SK-N-SH (cell line): ENCODE measurements around the gene RET. TPM values are rescaled to one million over a fixed set of nuclear protein-coding genes. Genes with fewer than 3 reads are reported as not detected.

ENCODE experiments used
- CTCF ChIA-PET: fragments of 300-600, 350-600 bp; formaldehyde crosslinking; extraction: SDS; loops from one replicate; lab custom pipeline; 2021; lab: Yijun Ruan, JAX
- POLR2A ChIA-PET: fragments of 350-600 bp; sonication (Branson Sonifier 250); formaldehyde crosslinking; extraction: SDS; loops from one replicate; lab custom pipeline; 2020; ENCODE audit warnings: antibody characterized with exemption, inconsistent platforms; lab: Yijun Ruan, JAX
- DNase-seq: peaks from one replicate; pipeline ENCODE4 v3.0.0; 2012
- H2AFZ ChIP-seq: fragments of 200-600 bp; sonication (generic); 2 replicates; pipeline ENCODE4 v1.8.1; 2016; ENCODE audit warnings: antibody characterized with exemption, mild to moderate bottlenecking, low read depth
- H3F3A ChIP-seq: fragments of 200-600 bp; sonication (generic); replicated peaks from 2 replicates; pipeline ENCODE3; 2016; ENCODE audit warnings: antibody characterized with exemption, mild to moderate bottlenecking; ENCODE audit not compliant: insufficient read depth
- H3K27ac ChIP-seq, 2 experiments: fragments of 200-500 bp in 1 of 2; fragments of 200-600 bp in 1 of 2; sonication (Bioruptor generic) in 1 of 2; sonication (generic), shearing (Covaris generic) in 1 of 2; 2 replicates each; pipeline versions ENCODE4 v1.5.1 to v1.6.1; 2014 to 2016; ENCODE audit warnings: low read depth in 2 of 2, inconsistent platforms in 1 of 2, low read length in 1 of 2, mild to moderate bottlenecking in 1 of 2, mixed read lengths in 1 of 2
- H3K27me3 ChIP-seq: fragments of 200-600 bp; sonication (generic), shearing (Covaris generic); 2 replicates; pipeline ENCODE4 v1.6.1; 2016; ENCODE audit warnings: mixed run types; ENCODE audit not compliant: insufficient read depth
- H3K36me3 ChIP-seq, 2 experiments: fragments of 200-500 bp in 1 of 2; fragments of 200-600 bp in 1 of 2; sonication (Bioruptor generic) in 1 of 2; sonication (generic) in 1 of 2; replicated peaks in 1 of 2; 2 replicates each; pipeline versions ENCODE3 to v1.5.1; 2014 to 2016; ENCODE audit warnings: low read length in 1 of 2, mild to moderate bottlenecking in 1 of 2; ENCODE audit not compliant: insufficient read depth in 2 of 2, control insufficient read depth in 1 of 2
- H3K4me1 ChIP-seq, 2 experiments: fragments of 200-500 bp in 1 of 2; fragments of 200-600 bp in 1 of 2; sonication (Bioruptor generic) in 1 of 2; sonication (generic), shearing (Covaris generic) in 1 of 2; 2 replicates each; pipeline versions ENCODE4 v1.5.1 to v1.6.1; 2014 to 2016; ENCODE audit warnings: low read depth in 1 of 2, low read length in 1 of 2, mixed run types in 1 of 2; ENCODE audit not compliant: insufficient read depth in 2 of 2, control insufficient read depth in 1 of 2
- H3K4me2 ChIP-seq: fragments of 200-600 bp; sonication (generic), shearing (Covaris generic); 2 replicates; pipeline ENCODE4 v1.6.1; 2017; ENCODE audit warnings: mixed run types
- H3K4me3 ChIP-seq, 2 experiments: fragments of 200-500 bp in 1 of 2; fragments of 200-600 bp in 1 of 2; sonication (Bioruptor generic) in 1 of 2; sonication (generic), shearing (Covaris generic) in 1 of 2; 2 replicates each; pipeline versions ENCODE4 v1.5.1 to v1.8.1; 2014 to 2016; ENCODE audit warnings: low read depth in 2 of 2, inconsistent platforms in 1 of 2, low read length in 1 of 2, mild to moderate bottlenecking in 1 of 2, mixed read lengths in 1 of 2, moderate library complexity in 1 of 2
- H3K79me2 ChIP-seq: fragments of 200-600 bp; sonication (generic); 2 replicates; pipeline ENCODE4 v1.8.1; 2017; ENCODE audit warnings: mild to moderate bottlenecking; ENCODE audit not compliant: insufficient read depth
- H3K9ac ChIP-seq: fragments of 200-600 bp; sonication (generic); 2 replicates; pipeline ENCODE4 v1.6.1; 2017; ENCODE audit warnings: mixed run types
- H3K9me2 ChIP-seq: fragments of 200-600 bp; sonication (generic); 2 replicates; pipeline ENCODE4 v1.6.1; 2017; ENCODE audit warnings: mixed run types
- H3K9me3 ChIP-seq: fragments of 200-600 bp; sonication (generic); 2 replicates; pipeline ENCODE4 v1.6.1; 2017; ENCODE audit warnings: mixed run types, mild to moderate bottlenecking, moderate library complexity
- H4K20me1 ChIP-seq: fragments of 200-600 bp; sonication (generic); 2 replicates; pipeline ENCODE4 v1.6.1; 2017; ENCODE audit warnings: mild to moderate bottlenecking, mixed run types; ENCODE audit not compliant: insufficient read depth
- CHD2 ChIP-seq: fragments of 150-350 bp; IDR thresholded peaks from 2 replicates; pipeline ENCODE4 v1.6.1; 2018; ENCODE audit warnings: low read length; ENCODE audit not compliant: partially characterized antibody
- EP300 ChIP-seq, 2 experiments: IDR thresholded peaks; 2 replicates each; pipeline versions ENCODE4 v1.4.0 to v1.6.1; 2012; ENCODE audit warnings: borderline replicate concordance in 1 of 2, low read depth in 1 of 2, low read length in 1 of 2
- FOSL2 ChIP-seq: IDR thresholded peaks from 2 replicates; pipeline ENCODE4 v1.4.0; 2012; ENCODE audit warnings: low read depth, mild to moderate bottlenecking, moderate library complexity, borderline replicate concordance
- FOXM1 ChIP-seq: IDR thresholded peaks from 2 replicates; pipeline ENCODE4 v1.4.0; 2012; ENCODE audit warnings: low read depth, mild to moderate bottlenecking
- GATA2 ChIP-seq: sonication (generic); formaldehyde crosslinking; IDR thresholded peaks from 2 replicates; pipeline ENCODE4 v1.5.0; 2020; ENCODE audit warnings: mild to moderate bottlenecking, missing genetic modification reagents
- JUND ChIP-seq: IDR thresholded peaks from 2 replicates; pipeline ENCODE4 v1.4.0; 2012
- MEF2A ChIP-seq: IDR thresholded peaks from 2 replicates; pipeline ENCODE4 v1.4.0; 2012; ENCODE audit warnings: low read depth, borderline replicate concordance
- NRF1 ChIP-seq: IDR thresholded peaks from 2 replicates; pipeline ENCODE4 v1.6.1; 2012; ENCODE audit warnings: low read depth, mild to moderate bottlenecking, low read length
- RFX5 ChIP-seq: IDR thresholded peaks from 2 replicates; pipeline ENCODE4 v1.6.1; 2012; ENCODE audit warnings: mild to moderate bottlenecking, improper control_type of control experiment, low read length
- RXRA ChIP-seq: IDR thresholded peaks from 2 replicates; pipeline ENCODE4 v1.4.0; 2012; ENCODE audit warnings: low read depth, mild to moderate bottlenecking, borderline replicate concordance
- SMC3 ChIP-seq: IDR thresholded peaks from 2 replicates; pipeline ENCODE4 v1.6.1; 2012; ENCODE audit warnings: low read depth, low read length, improper control_type of control experiment
- YY1 ChIP-seq: IDR thresholded peaks from 2 replicates; pipeline ENCODE4 v1.4.0; 2012; ENCODE audit warnings: low read depth, mild to moderate bottlenecking
- WGBS: methylation state at CpG from one replicate; pipeline ENCODE4 v1.1.6; 2017; ENCODE audit warnings: low lambda C conversion rate; 5-methylcytosine and 5-hydroxymethylcytosine counted together
- polyA plus RNA-seq, 3 experiments: library from polyadenylated mRNA; depleted of rRNA; stranded (reverse); fragments of >200 nt; gene quantifications; 2 replicates each; pipeline ENCODE4 v1.2.3, GENCODE V29; 2012
- TF ChIP-seq, protein P1 (sequence below): IDR thresholded peaks from 2 replicates; pipeline ENCODE4 v1.6.1; 2012; ENCODE audit warnings: mild to moderate bottlenecking, low read depth, low read length, moderate library complexity
- TF ChIP-seq, protein P2 (sequence below): fragments of 150-350 bp; IDR thresholded peaks from 2 replicates; pipeline ENCODE4 v1.6.1; 2016; ENCODE audit warnings: mild to moderate bottlenecking, low read depth, low read length
- TF ChIP-seq, protein P3 (sequence below): IDR thresholded peaks from 2 replicates; pipeline ENCODE4 v1.4.0; 2012; ENCODE audit warnings: low read depth
- TF ChIP-seq, protein P4 (sequence below): fragments of 150-350 bp; IDR thresholded peaks from 2 replicates; pipeline ENCODE4 v1.6.1; 2017; ENCODE audit warnings: antibody characterized with exemption, low read length, low read depth, borderline replicate concordance

The RET gene
- polyA plus RNA-seq, 1 of the 3 experiments (the other 2 are of a cell fraction): 3.2 TPM

DNA sequence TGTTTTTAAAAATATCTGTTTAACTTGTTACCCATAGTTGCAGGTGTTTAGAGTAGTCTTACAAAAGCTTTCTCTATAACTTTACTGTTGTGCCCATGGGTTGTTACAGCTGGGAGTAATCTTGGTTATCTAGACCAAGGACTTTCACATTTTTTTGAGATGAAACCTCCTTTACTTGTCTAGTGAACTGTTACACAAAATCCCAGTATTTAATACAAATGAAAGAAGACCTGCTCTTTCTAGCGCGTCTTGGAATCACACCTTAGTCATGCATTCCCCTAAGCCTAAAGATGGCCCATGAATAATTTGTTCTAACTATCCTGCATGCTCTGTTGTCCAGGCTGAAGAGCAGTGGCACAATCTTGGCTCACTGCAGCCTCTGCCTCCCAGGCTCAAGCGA lies 99.4 kb downstream of the RET start (continued):
- TF ChIP-seq, protein P1, sequence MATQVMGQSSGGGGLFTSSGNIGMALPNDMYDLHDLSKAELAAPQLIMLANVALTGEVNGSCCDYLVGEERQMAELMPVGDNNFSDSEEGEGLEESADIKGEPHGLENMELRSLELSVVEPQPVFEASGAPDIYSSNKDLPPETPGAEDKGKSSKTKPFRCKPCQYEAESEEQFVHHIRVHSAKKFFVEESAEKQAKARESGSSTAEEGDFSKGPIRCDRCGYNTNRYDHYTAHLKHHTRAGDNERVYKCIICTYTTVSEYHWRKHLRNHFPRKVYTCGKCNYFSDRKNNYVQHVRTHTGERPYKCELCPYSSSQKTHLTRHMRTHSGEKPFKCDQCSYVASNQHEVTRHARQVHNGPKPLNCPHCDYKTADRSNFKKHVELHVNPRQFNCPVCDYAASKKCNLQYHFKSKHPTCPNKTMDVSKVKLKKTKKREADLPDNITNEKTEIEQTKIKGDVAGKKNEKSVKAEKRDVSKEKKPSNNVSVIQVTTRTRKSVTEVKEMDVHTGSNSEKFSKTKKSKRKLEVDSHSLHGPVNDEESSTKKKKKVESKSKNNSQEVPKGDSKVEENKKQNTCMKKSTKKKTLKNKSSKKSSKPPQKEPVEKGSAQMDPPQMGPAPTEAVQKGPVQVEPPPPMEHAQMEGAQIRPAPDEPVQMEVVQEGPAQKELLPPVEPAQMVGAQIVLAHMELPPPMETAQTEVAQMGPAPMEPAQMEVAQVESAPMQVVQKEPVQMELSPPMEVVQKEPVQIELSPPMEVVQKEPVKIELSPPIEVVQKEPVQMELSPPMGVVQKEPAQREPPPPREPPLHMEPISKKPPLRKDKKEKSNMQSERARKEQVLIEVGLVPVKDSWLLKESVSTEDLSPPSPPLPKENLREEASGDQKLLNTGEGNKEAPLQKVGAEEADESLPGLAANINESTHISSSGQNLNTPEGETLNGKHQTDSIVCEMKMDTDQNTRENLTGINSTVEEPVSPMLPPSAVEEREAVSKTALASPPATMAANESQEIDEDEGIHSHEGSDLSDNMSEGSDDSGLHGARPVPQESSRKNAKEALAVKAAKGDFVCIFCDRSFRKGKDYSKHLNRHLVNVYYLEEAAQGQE: no peak
- TF ChIP-seq, protein P2, sequence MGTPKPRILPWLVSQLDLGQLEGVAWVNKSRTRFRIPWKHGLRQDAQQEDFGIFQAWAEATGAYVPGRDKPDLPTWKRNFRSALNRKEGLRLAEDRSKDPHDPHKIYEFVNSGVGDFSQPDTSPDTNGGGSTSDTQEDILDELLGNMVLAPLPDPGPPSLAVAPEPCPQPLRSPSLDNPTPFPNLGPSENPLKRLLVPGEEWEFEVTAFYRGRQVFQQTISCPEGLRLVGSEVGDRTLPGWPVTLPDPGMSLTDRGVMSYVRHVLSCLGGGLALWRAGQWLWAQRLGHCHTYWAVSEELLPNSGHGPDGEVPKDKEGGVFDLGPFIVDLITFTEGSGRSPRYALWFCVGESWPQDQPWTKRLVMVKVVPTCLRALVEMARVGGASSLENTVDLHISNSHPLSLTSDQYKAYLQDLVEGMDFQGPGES: no peak
- TF ChIP-seq GATA2 (CRISPR knock-in tag) (no peak), YY1 (no peak), JUND (no peak)
- TF ChIP-seq, protein P3, sequence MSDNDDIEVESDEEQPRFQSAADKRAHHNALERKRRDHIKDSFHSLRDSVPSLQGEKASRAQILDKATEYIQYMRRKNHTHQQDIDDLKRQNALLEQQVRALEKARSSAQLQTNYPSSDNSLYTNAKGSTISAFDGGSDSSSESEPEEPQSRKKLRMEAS: no peak
- TF ChIP-seq, protein P4, sequence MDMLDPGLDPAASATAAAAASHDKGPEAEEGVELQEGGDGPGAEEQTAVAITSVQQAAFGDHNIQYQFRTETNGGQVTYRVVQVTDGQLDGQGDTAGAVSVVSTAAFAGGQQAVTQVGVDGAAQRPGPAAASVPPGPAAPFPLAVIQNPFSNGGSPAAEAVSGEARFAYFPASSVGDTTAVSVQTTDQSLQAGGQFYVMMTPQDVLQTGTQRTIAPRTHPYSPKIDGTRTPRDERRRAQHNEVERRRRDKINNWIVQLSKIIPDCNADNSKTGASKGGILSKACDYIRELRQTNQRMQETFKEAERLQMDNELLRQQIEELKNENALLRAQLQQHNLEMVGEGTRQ: no peak

DNA sequence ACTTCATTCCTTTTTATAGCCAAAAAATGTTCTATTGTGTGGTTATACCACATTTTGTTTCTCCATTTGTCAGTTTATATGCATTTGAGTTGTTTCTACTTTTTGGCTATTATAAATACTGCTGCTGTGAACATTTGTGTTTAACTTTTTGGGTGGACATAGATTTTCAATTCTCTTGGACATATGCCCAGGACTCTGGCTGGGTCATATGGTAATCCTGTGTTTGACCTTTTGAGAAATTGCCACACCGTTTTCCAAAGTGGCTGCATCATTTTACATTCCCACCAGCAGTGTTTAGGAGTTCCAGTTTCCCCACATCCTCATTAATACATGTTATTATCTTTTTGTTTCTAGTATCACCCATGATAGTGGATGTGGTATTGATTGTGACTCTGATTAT lies 100.7 kb downstream of the RET start:
- DNase-seq: no peak
- no peak overlapping the region for H2AFZ ChIP-seq
- H3F3A ChIP-seq: no peaks in the 10 kb centered on the region
- no peak overlapping the region for H3K9ac ChIP-seq
- ChIA-PET CTCF (no interaction called here), POLR2A (no interaction called here)
- H3K27ac ChIP-seq: no peak overlapping the region
- H3K36me3 ChIP-seq: peaks cover 44 to 62% of the 10 kb centered on the region in 2 experiments
- H4K20me1 ChIP-seq: no peaks in the 10 kb centered on the region
- H3K4me1 ChIP-seq: peaks cover 0 to 6% of the 10 kb centered on the region in 2 experiments; a peak in 1 of 4 replicates
- H3K27me3 ChIP-seq: no peaks in the 10 kb centered on the region
- WGBS: 93% methylated on average over 1 of the region's 1 CpG
- no peak overlapping the region for H3K4me2 ChIP-seq
- TF ChIP-seq FOSL2 (no peak), EP300 (IDR thresholded peaks at IDR 0.05; ENCODE audit: borderline replicate concordance in 1 of 2, low read depth in 1 of 2, low read length in 1 of 2) (no peak), RXRA (no peak), MEF2A (no peak), FOXM1 (no peak), RFX5 (no peak), SMC3 (no peak), CHD2 (no peak), NRF1 (no peak)
- TF ChIP-seq, protein P3: no peak
- no peak overlapping the region for H3K4me3 ChIP-seq
- no peaks in the 10 kb centered on the region for H3K9me3 ChIP-seq
- H3K79me2 ChIP-seq: no peaks in the 10 kb centered on the region; the same call in 1 of the 2 replicates
- no peaks in the 10 kb centered on the region for H3K9me2 ChIP-seq

Other genes with a start within 250 kb of the RET start
- 11.5 and 16.0 TPM in 2 replicates for gene CSGALNACT2, start 61.4 kb downstream of the RET start, polyA plus RNA-seq (2012; rRNA removed)
- gene RASGEF1A, start 190.0 kb downstream of the RET start, polyA plus RNA-seq (2012; rRNA removed): not detected in 2 replicates